Measurements from ENCODE around the gene PPA2.
"Not testable (repeated sequence)": the region's sequence is repeated elsewhere in the genome, so short reads cannot be mapped to it uniquely, and the experiment has no call there.

PPA2 gene

GRCh38 chr4:105430811-105431210 lies 43.1 kb downstream of the PPA2 start:
- no peak overlapping the region for H3K4me3 ChIP-seq (ENCODE audit: low read depth, low read length)
- in situ Hi-C loops (cut with HindIII; ENCODE audit: low sequenced_read_pairs): no loop called here
- TF ChIP-seq CTCF (IDR thresholded peaks at IDR 0.05; ENCODE audit: low read depth, low read length, missing control alignments): no peak
- DNase-seq (ENCODE audit: low read depth): no peak

- no peak overlapping the region for H3K4me3 ChIP-seq (ENCODE audit: low read depth, low read length)
- TF ChIP-seq CTCF (IDR thresholded peaks at IDR 0.05; ENCODE audit: low read depth, low read length, missing control alignments): no peak
- in situ Hi-C loops (cut with HindIII; ENCODE audit: low sequenced_read_pairs): no loop called here
- DNase-seq (ENCODE audit: low read depth): no peak
Observed at GRCh38 chr4:105426187-105426897, 47.5 kb downstream of the PPA2 start.

- no peak for DNase-seq (ENCODE audit: low read depth)
- H3K4me3 ChIP-seq (ENCODE audit: low read depth, low read length): no peak overlapping the region
- TF ChIP-seq CTCF (IDR thresholded peaks at IDR 0.05; ENCODE audit: low read depth, low read length, missing control alignments): no peak
- in situ Hi-C loops (cut with HindIII; ENCODE audit: low sequenced_read_pairs): no loop called here
Observed at GRCh38 chr4:105422207-105422920, 51.5 kb downstream of the PPA2 start.

- no peak for TF ChIP-seq CTCF (IDR thresholded peaks at IDR 0.05; ENCODE audit: low read depth, low read length, missing control alignments)
- no peak overlapping the region for H3K4me3 ChIP-seq (ENCODE audit: low read depth, low read length)
- no peak for DNase-seq (ENCODE audit: low read depth)
- in situ Hi-C loops (cut with HindIII; ENCODE audit: low sequenced_read_pairs): no loop called here
Observed at GRCh38 chr4:105417624-105418023, 56.2 kb downstream of the PPA2 start.

GRCh38 chr4:105415281-105415744 lies 58.5 kb downstream of the PPA2 start:
- H3K4me3 ChIP-seq (ENCODE audit: low read depth, low read length): no peak overlapping the region
- in situ Hi-C loops (cut with HindIII; ENCODE audit: low sequenced_read_pairs): no loop called here
- no peak for TF ChIP-seq CTCF (IDR thresholded peaks at IDR 0.05; ENCODE audit: low read depth, low read length, missing control alignments)
- no peak for DNase-seq (ENCODE audit: low read depth)

- H3K4me3 ChIP-seq (ENCODE audit: low read depth, low read length): no peak overlapping the region
- no peak for TF ChIP-seq CTCF (IDR thresholded peaks at IDR 0.05; ENCODE audit: low read depth, low read length, missing control alignments)
- DNase-seq (ENCODE audit: low read depth): no peak
- in situ Hi-C loops (cut with HindIII; ENCODE audit: low sequenced_read_pairs): no loop called here
Observed at GRCh38 chr4:105414316-105414715, 59.5 kb downstream of the PPA2 start.

- in situ Hi-C loops (cut with HindIII; ENCODE audit: low sequenced_read_pairs); DNase-seq (ENCODE audit: low read depth); H3K4me3 ChIP-seq (ENCODE audit: low read depth, low read length): not testable (repeated sequence)
Observed at GRCh38 chr4:105409135-105409534, 64.7 kb downstream of the PPA2 start.
